HG03103 (cell line): ENCODE measurements around the gene NEURL4.
"Not testable (repeated sequence)": the region's sequence is repeated elsewhere in the genome, so short reads cannot be mapped to it uniquely, and the experiment has no call there.

Experiments used
- ATAC-seq: cut with Tn5 transposase; IDR thresholded peaks from one replicate; pipeline ENCODE4 v1.9.1; 2021; ENCODE audit warnings: low read depth; ENCODE audit not compliant: unreplicated experiment

The NEURL4 gene

DNA sequence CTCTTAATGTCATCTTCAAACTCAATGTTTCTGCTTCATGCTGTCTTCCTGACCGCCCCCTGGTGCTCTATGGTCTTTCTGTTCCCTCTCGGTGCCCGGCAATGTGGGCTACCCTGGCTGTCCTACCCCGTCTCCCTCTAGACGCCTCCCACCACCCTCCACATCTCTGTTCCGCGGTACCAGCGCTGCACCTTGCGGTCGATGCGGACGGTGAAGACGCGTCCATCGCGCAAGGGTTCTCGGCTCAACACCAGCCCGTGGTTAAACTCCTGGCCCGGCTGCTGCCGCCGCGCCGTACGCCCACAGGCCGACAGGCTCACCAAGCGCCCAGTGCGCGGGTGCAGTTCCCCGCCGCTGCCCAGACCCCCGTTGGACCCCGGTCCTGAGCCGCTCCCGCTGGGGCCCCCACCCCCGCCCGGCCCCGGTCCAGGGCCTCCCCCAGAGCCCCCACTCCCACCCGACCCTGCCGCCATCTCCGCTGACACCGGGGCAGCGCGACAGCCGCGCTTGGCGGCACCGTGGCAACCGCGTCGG lies at the start of gene NEURL4:
NEURL4 (minus strand) TSS at position 496 of the 534 bp plus-strand sequence; CDS start at position 473, 23 bp downstream.
- ATAC-seq, result peak; percentile 10

DNA sequence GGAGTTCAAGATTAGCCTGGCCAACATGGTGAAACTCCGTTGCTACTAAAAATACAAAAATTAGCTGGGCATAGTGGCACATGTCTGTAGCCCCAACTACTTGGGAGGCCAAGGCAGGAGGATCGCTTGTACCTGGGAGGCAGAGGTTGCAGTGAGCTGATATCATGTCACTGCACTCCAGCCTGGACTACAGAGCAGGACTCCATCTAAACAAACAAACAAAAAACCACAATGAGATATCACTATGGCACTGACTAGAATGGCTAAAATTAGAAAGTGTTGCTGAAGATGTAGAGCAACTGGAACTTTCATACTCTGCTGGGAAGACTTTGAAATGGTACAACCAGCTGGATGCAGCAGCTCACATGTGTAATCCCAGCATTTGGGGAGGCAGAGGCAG lies 45.2 kb upstream of the NEURL4 start:
- ATAC-seq, result no peak

DNA sequence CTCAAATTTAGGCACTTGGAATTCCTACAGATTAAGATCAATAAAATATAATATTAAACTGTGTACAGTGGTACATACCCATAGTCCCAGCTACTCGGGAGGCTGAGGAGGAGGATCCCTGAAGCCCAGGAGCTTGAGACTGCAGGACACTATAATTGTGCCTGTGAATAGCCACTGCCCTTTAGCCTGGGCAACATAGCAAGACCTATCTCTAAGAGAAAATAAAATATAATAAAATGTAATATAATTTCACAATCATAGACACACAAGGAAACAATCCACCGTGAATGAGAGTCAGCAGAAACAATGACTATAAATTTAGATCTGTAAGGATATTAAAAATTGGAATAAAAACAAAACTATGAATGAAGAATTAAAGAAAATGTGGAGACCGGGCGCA lies 41.7 kb upstream of the NEURL4 start:
- ATAC-seq, result no peak

DNA sequence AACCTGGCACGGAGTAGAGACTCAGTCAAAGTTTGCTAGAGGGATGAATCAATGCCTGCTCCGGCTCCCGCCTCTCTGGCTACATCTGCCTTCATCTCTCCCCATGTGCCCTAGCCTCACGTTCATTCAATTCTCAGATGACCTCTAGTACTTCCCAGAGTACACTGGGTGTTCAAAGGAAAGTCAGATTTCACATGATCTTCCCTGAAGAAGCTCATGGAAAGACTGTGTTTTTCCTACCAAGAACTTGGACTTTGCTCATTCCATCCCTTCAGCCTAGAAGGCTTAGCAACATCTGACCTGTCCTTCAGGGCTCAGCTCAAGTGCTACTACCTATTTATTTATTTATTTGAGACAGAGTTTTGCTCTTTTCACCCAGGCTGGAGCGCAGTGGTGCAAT lies 40.7 kb upstream of the NEURL4 start:
- ATAC-seq, result no peak

DNA sequence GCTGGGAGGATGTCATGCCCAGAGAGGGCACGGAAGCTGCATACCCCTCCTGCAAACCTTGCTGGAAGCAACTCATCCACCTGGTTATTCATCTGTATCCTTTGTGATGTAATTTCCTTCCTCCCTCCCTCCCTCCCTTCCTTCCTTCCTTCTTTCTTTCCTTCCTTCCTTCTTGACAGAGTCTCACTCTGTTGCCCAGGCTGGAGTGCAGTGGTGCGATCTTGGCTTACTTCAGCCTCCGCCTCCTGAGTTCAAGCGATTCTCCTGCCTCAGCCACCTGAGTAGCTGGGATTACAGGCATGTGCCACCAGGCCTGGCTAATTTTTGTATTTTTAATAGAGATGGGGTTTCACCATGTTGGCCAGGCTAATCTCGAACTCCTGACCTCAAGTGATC lies 39.5 kb upstream of the NEURL4 start:
- ATAC-seq, result not testable (repeated sequence)

DNA sequence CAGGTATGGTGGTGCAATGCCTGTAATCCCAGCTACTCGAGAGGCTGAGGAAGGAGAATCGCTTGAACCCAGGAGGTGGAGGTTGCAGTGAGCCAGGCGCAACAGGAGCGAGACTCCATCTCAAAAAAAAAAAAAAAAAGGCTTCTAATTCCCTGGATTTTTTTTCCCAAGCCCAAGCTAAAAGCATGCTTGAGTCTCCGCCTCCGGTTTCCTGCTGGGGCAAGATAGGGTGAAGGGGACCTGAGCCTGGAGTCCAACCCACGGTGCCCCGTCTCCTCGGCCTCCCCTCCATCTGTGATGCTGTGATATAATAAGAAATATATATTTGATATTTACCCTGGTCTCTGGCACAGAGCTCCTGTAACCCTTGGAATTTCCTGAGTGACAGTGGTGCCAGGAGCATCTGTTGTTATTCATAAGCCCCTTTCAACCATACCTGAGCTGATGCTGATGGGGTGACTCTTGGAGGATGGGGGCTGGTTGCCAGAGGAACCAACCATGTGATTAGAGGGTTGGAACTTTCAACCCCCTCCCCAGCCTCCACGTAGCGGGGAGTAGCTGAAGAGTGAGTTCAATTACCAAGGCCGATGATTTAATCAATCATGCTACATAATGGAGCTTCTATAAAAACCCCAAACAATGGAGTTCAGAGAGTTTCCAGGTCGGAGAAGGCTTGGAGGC lies 38.9 kb upstream of the NEURL4 start:
- no peak for ATAC-seq

DNA sequence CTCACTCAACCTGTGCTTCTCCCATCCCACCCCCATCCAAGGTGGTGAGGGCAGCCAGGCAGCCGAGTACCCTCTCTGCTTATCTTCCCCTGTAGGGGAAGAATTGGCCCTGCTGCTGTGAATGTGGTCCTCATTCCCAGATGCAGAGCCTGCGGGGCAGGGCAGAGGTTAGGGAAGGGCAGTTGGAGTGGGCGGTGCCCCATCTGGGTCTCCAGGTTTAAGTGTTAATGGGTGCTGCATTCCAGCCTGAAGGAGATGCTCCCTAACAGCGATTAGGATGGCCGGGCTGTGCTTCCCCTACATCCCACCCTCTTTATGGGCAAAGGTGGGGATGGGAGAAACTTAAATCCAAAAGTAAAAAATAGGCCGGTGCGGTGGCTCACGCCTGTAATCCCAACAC lies 37.9 kb upstream of the NEURL4 start:
- no peak for ATAC-seq

DNA sequence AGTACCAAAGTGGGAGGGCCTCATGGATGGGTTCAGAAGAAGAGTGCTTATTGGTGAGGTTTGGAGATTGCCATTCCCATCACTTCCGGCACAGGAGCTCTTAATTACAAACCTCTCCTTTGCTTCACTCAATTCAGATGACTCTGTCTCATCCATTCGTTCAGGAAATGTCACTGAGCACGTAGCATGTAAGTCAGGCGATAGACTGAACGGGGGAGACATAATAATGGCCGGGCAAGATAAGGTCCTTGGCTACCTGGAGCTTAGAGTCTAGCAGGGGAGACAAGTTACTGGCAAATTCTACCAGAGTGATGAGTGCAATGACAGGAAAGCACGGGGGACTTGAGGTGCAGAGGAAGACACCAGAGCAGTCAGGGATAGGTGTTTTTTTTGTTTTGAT lies 36.8 kb upstream of the NEURL4 start:
- not testable (repeated sequence) for ATAC-seq

DNA sequence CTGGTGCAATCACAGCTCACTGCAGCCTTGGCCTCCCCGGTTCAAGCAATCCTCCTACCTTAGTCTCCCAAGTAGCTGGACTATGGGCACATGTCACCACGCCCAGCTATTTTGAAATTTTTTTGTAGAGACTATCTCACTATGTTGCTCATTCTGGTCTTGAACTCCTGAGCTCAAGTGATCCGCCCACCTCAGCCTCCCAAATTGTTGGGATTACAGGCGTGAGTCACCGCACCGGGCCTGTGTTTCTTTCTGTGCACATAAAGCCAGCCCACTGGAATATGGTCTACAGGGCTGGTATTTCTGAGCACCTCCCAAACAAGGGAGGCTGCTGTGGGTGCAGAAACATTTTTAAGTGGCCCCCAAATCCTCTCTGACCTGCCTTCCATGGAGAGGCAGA lies 34.2 kb upstream of the NEURL4 start:
- ATAC-seq, result no peak

DNA sequence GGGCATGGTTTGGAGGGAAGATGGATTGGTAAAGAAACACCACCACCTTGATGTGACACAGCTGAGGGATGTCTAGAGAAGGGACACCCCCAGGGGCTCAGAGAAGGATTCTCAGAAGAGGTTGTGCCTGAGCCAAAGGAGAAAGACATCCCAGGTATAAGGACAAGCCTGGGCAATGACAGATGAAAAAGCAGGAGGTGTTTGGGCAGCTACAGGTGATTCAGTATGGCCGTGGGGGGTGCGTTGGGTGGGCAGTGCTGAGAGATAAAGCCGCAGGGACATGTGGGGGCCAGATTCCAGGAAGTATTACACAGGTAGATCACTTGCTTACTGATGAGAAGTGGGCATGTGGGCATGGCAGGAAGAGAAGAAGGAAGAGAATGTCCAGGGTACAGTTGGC lies 32.8 kb upstream of the NEURL4 start:
- ATAC-seq, result no peak

DNA sequence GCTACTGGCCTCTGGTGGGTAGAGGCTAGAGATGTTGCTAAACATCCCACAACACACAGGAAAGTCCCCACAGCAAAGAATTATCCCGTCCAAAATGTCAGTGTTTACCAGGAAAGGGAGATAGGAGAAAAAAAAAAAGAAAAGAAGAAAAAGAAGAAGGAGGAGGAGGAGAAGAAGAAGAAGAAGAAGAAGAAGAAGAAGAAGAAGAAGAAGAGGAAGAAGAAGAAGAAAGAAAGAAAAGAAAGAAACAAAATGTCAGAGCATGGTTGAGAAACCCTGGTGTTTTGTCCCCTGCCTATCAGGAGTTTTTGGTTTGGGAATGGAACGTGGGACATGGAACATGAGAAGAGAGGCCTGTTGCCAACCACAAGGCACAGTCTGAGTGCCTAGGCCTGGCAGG lies 28.2 kb upstream of the NEURL4 start:
- no peak for ATAC-seq

DNA sequence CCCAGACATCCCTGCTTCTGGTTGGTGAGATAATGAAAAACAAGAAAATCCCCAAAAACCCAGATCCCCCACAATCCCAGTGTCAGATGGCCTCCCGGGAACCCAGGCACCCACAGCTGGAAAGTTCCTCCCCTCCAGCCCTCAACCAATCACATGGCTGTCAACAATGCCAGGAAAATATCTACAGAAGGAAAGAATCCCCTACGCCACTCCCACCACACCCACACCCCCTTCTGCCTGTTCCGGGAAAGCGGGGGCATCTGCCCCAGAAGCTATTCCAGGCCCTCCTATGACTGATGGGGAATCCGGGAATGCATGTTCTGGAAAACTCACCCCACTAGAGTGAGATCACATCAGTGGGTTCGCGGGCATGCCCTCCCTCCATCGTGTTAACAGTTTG lies 27.6 kb upstream of the NEURL4 start:
- ATAC-seq, result no peak

DNA sequence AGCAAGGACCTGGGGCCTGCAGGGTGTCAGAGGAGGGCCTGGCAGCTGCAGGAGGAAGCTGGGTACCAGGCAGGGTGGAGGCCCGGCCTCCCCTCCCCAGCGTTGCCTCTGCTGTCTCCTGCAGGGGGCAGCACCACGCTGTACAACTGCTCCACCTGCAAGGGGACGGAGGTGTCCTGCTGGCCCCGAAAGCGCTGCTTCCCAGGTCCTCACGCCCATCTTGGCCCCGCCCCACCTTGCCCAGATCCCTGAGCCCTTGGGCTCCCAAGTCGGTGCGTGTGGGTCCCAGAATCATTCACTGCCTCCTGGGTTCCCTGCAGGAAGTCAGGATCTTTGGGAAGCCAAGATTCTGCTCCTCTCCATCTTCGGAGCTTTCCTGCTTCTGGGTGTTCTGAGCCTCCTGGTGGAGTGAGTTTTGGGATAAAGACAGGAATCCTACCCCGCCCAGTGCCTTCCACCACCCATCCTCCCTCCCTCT lies 27.0 kb upstream of the NEURL4 start:
- ATAC-seq, result no peak

DNA sequence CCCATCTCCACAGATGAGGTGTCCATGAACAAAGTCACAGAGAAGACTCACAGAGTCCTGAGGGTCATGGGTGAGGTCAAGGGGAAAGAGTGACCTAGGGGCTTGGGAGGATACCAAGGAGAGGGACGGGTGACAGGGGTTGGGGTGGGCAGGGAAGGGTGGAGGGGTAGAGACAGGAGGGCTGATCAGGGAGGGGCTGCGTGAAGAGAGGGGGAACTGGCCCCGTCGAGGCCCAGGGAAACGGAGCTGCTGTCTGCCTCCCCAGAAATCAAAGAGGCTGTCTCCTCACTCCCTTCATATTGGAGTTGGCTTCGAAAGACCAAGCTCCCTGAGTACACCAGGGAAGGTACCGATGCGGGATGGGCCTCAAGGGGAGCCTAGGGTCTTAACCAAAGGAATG lies 26.4 kb upstream of the NEURL4 start:
- no peak for ATAC-seq

DNA sequence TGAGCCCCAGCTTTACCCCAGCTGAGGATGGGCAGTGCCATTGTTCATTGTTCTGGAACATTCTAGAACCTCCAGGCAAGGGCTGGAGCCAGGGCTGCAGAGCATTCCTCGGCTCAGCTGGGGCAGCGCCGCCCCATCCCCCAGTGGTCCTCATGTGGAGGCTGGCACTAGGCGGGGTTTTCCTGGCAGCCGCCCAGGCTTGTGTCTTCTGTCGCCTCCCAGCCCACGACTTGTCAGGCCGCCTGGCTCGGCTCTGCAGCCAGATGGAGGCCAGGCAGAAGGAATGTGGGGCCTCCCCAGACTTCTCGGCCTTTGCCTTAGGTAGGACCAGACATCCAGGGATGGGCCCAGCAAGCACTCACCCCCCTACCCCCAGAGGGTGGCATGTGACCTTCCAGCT lies 25.9 kb upstream of the NEURL4 start, which contains the start of gene TMEM95:
TMEM95 (plus strand) TSS at position 104 of the 400 bp plus-strand sequence; CDS start at position 153, 49 bp downstream.
- no peak for ATAC-seq

DNA sequence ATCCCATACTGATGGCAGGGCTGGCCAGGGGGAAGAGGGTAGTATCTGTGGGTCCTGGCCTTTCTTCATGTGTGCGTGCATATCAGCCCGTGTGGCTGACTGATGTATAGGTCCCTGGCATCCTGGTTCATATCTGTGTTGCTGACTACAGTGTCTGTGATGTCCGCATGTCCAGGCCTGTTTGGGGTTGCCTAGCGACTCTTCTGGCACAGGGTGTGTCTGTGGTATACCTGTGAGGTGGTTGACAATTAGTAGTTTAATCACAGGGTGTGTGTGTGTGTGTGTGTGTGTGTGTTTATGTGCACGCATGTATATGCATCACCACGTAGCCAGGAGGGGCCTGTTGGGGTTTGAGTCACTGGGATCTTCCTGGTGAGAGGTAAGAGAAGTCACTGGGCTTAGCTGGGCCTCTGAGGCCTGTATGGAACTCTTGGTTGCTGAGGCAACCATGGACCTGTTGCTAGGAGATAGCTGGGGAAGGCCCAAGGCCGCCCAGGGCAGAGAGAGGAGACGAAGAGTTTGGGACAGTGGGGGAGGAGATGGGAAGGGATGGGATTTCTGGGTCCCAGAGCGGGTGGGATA lies 25.2 kb upstream of the NEURL4 start:
- ATAC-seq, result no peak

DNA sequence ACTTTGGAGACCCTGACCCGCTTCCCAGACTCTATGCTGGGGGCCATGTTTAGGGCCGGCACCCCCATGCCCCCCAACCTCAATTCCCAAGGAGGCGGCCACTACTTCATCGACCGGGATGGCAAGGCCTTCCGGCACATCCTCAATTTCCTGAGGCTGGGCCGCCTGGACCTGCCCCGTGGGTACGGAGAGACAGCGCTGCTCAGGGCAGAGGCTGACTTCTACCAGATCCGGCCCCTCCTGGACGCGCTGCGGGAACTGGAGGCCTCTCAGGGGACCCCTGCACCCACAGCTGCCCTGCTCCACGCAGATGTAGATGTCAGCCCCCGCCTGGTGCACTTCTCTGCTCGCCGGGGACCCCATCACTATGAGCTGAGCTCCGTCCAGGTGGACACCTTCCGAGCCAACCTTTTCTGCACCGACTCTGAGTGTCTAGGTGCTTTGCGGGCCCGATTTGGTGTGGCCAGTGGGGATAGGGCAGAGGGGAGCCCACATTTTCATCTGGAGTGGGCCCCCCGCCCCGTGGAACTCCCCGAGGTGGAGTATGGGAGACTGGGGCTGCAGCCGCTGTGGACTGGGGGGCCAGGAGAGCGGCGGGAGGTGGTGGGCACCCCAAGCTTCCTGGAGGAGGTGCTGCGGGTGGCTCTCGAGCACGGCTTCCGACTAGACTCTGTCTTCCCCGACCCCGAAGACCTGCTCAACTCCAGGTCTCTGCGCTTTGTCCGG lies 23.9 kb upstream of the NEURL4 start:
- no peak for ATAC-seq

DNA sequence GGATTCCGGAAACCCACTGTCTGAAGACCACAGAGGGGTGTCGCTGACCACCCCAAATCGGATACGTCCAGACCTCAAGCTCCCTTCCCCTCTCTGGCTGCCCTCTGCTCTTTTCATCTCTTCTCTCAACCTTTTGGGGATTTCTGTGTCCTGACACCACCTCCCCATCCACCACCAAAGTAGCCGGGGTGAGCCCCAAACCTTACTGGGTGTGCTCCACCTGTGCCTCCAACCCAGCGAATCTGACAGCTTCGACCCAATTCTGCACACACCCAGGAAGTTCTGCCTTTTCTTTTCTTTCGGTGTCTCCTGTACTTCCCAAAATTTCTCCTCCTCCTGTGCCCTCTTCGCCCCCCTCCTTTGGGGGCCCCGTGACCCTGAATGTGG lies 23.4 kb upstream of the NEURL4 start:
- ATAC-seq, result no peak

DNA sequence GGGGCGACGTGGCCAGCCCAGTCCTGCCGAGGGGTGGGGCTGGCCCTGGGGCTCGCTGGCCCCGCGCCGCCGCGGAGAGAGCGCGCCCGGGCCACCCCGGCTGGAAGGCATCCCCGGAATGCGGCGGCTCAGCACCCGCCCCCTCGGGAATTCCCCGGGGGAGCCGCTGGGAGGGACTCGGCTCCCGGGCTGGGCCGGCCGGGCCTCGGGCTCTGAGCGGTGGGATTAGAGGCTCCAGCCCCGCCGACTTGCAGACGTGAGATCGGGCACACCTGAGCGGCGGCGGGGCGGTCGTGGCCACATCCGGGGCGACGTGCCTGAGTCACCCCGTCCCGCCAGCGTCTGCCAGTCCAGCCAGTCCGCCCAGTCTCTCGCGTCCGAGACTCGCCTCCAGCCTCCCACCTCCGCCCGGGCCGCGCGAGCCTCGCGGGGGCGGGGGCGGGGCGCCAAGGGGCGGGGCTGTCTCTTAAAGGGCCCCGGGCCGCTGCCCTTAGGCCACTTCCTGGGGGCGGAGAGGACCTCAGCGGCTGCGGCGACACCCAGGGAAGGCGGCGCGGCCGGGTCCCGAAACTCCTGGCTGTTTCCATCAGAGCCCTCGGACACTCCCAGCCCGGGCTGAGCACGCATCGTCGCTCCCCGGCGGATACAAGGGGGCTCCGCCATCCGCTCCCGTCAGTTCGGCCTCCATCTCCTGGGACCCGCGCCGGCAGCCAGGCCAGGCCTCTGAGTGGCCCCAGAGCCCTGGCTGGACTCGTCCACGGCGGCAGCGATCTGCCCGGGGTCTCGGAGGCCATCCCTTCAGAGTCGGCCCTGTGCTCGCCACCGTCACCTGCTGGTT lies 22.7 kb upstream of the NEURL4 start, which contains the start of gene KCTD11:
KCTD11 (plus strand) TSS at position 498 of the 838 bp plus-strand sequence.
- peak; percentile 46 for ATAC-seq

DNA sequence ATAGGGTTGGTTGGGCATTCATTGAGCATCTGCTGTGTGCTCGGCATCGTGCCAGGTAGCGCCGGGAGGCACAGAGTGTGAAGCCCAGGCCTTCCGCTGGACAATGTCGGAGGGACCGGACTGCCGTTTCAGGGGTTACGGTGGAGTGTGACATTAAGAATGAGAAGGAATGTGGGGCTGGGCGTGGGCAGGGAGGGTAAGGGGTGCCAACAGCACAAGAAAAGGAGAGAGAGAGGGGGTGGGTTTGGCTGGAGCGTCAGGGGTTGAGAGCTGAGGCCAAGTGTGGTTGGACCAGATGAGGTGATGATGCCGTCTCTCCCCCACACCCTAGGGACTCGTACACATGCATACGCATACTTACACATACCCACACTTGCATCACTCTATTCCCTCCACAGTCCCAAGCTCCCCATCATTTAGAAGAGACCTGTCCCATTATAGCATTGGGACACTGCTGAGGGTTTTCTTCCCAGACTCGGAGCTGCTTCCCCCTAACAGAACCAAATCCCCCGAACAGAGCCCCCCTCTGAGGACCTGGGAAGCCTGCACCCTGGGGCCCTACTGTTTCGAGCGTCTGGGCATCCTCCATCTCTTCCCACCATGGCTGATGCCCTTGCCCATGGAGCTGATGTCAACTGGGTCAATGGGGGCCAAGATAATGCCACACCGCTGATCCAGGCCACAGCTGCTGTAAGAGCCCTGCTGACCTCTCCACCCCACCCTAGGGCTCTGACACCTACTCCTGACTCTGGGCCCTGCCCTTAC lies 19.5 kb upstream of the NEURL4 start:
- no peak for ATAC-seq
